CD4-positive, alpha-beta memory T cell (primary cell): Measurements from ENCODE around the gene HSPA4L. TPM values are rescaled to one million over a fixed set of nuclear protein-coding genes. Genes with fewer than 3 reads are reported as not detected.

Experiments
- CTCF ChIA-PET: fragments of 350-600 bp; sonication (Branson Sonifier 250); formaldehyde crosslinking; loops from one replicate; lab custom pipeline; 2021; ENCODE audit warnings: inconsistent platforms; ENCODE audit not compliant: partially characterized antibody; lab: Charles Lee
- POLR2A ChIA-PET: fragments of 350-600 bp; sonication (Branson Sonifier 250); formaldehyde crosslinking; loops from one replicate; lab custom pipeline; 2021; ENCODE audit not compliant: partially characterized antibody; lab: Charles Lee
- DNase-seq, 5 donors: peaks; one replicate each; pipeline versions ENCODE4 v3.0.0 to v3.0.0-alpha.2; 2020 to 2022; ENCODE audit warnings: mixed read lengths in 1 of 5
- H3K27ac ChIP-seq: one replicate; pipeline ENCODE4 v1.7.0; 2013; ENCODE audit warnings: low read depth, low read length
- H3K27me3 ChIP-seq: 2 replicates; pipeline ENCODE4 v1.7.0; 2013; ENCODE audit warnings: mild to moderate bottlenecking, low read length, moderate library complexity; ENCODE audit not compliant: insufficient read depth
- H3K36me3 ChIP-seq: 2 replicates; pipeline ENCODE4 v1.7.0; 2013; ENCODE audit warnings: mild to moderate bottlenecking, low read length, moderate library complexity; ENCODE audit not compliant: insufficient read depth
- H3K4me1 ChIP-seq: 2 replicates; pipeline ENCODE4 v1.7.0; 2013; ENCODE audit warnings: mild to moderate bottlenecking, low read length, moderate library complexity; ENCODE audit not compliant: insufficient read depth
- H3K4me3 ChIP-seq, 2 donors: one replicate each; pipeline ENCODE4 v1.7.0; 2013; ENCODE audit warnings: low read length in 2 of 2, mild to moderate bottlenecking in 1 of 2
- H3K9me3 ChIP-seq, 2 donors: one replicate each; pipeline ENCODE4 v1.7.0; 2013; ENCODE audit warnings: low read length in 2 of 2, control low read depth in 1 of 2; ENCODE audit not compliant: control insufficient read depth in 1 of 2
- H3K27ac Mint-ChIP-seq, 7 donors: one replicate each; pipeline ENCODE4 v1.8.0; 2020 to 2021; ENCODE audit warnings: mixed read lengths in 7 of 7, mild to moderate bottlenecking in 6 of 7, inconsistent platforms in 3 of 7, moderate library complexity in 3 of 7
- H3K27me3 Mint-ChIP-seq, 2 donors: one replicate each; pipeline ENCODE4 v1.8.0; 2020 to 2021; ENCODE audit warnings: mixed read lengths in 2 of 2
- H3K36me3 Mint-ChIP-seq, 2 donors: one replicate each; pipeline ENCODE4 v1.8.0; 2020 to 2021; ENCODE audit warnings: mixed read lengths in 2 of 2, inconsistent platforms in 1 of 2, mild to moderate bottlenecking in 1 of 2
- H3K4me1 Mint-ChIP-seq, 4 donors: one replicate each; pipeline ENCODE4 v1.8.0; 2020 to 2021; ENCODE audit warnings: mixed read lengths in 4 of 4, mild to moderate bottlenecking in 1 of 4
- H3K4me3 Mint-ChIP-seq, 8 donors: one replicate each; pipeline ENCODE4 v1.8.0; 2020 to 2021; ENCODE audit warnings: mixed read lengths in 8 of 8, mild to moderate bottlenecking in 7 of 8, moderate library complexity in 6 of 8, inconsistent platforms in 3 of 8
- H3K9me3 Mint-ChIP-seq, 8 donors: one replicate each; pipeline ENCODE4 v1.8.0; 2020 to 2021; ENCODE audit warnings: mixed read lengths in 8 of 8, mild to moderate bottlenecking in 5 of 8, inconsistent platforms in 3 of 8, moderate library complexity in 1 of 8
- intact Hi-C: fragments of 100-400 bp; cut with micrococcal nuclease; formaldehyde crosslinking; loops from one replicate; pipeline ENCODE4 v1.15.1; 2023
- polyA plus RNA-seq, 2 donors: library from polyadenylated mRNA; unstranded; fragments of 300-500 nt; fragmentation: Illumina TruSeq; gene quantifications; one replicate each; pipeline ENCODE4 v1.2.3, GENCODE V29; 2021
- total RNA-seq, 2 experiments: library from RNA; stranded (reverse); gene quantifications; one replicate each; pipeline ENCODE4 v1.2.3, GENCODE V29; 2021

Gene HSPA4L
- total and polyA plus RNA-seq, 4 experiments from 2014 or later, result not detected

GRCh38 chr4:127870281-127870680 is 88.2 kb downstream of the HSPA4L start:
- no peaks in the 10 kb centered on the region for H3K36me3 ChIP-seq
- ChIA-PET CTCF (no interaction called here), POLR2A (no interaction called here)
- H3K27me3 Mint-ChIP-seq, result no peaks in the 10 kb centered on the region
- no peak overlapping the region for H3K4me3 Mint-ChIP-seq
- no peak overlapping the region for H3K4me3 ChIP-seq
- intact Hi-C loops, result no loop called here
- no peaks in the 10 kb centered on the region for H3K9me3 ChIP-seq
- no peaks in the 10 kb centered on the region for H3K9me3 Mint-ChIP-seq
- H3K4me1 Mint-ChIP-seq, result peaks cover 0 to 1% (median 0%) of the 10 kb centered on the region in 4 donors
- no peak overlapping the region for H3K27ac Mint-ChIP-seq
- DNase-seq, result no peak
- H3K27ac ChIP-seq, result no peak overlapping the region
- no peaks in the 10 kb centered on the region for H3K27me3 ChIP-seq
- H3K4me1 ChIP-seq, result no peaks in the 10 kb centered on the region
- peaks cover 0 to 5% of the 10 kb centered on the region in 2 donors for H3K36me3 Mint-ChIP-seq

- Mint-ChIP-seq H3K9me3 (no peaks in the 10 kb centered on the region), H3K27me3 (no peaks in the 10 kb centered on the region), H3K4me1 (peaks cover 0 to 1% (median 0%) of the 10 kb centered on the region in 4 donors), H3K27ac (no peak overlapping the region), H3K4me3 (no peak overlapping the region), H3K36me3 (peaks cover 0 to 5% of the 10 kb centered on the region in 2 donors)
- Histone ChIP-seq H3K36me3 (no peaks in the 10 kb centered on the region), H3K27me3 (no peaks in the 10 kb centered on the region), H3K4me3 (no peak overlapping the region), H3K4me1 (no peaks in the 10 kb centered on the region), H3K9me3 (no peaks in the 10 kb centered on the region), H3K27ac (no peak overlapping the region)
- CTCF ChIA-PET, result no interaction called here
- intact Hi-C loops, result no loop called here
- POLR2A ChIA-PET, result no interaction called here
- no peak for DNase-seq
Observed at GRCh38 chr4:127870688-127871087, 88.6 kb downstream of the HSPA4L start.

GRCh38 chr4:127875791-127876190 is 93.7 kb downstream of the HSPA4L start:
- Histone ChIP-seq H3K4me1 (peaks cover 6% of the 10 kb centered on the region), H3K27me3 (no peaks in the 10 kb centered on the region), H3K9me3 (no peaks in the 10 kb centered on the region), H3K27ac (no peak overlapping the region), H3K4me3 (no peak overlapping the region), H3K36me3 (no peaks in the 10 kb centered on the region)
- CTCF ChIA-PET, result no interaction called here
- H3K9me3 Mint-ChIP-seq, result peaks cover 0 to 1% (median 0%) of the 10 kb centered on the region in 8 donors
- intact Hi-C loops, result no loop called here
- H3K27me3 Mint-ChIP-seq, result no peaks in the 10 kb centered on the region
- no peak overlapping the region for H3K27ac Mint-ChIP-seq
- H3K4me3 Mint-ChIP-seq, result no peak overlapping the region
- POLR2A ChIA-PET, result interaction anchor here (0.8 to 1.1 kb wide), 2 partner anchors 16 to 90 kb away, joined by 3 read pairs; partner anchors contain the start of genes ABHD18 and MFSD8
- H3K4me1 Mint-ChIP-seq, result peaks cover 4 to 16% (median 7%) of the 10 kb centered on the region in 4 donors
- peaks cover 5% of the 10 kb centered on the region in 2 donors for H3K36me3 Mint-ChIP-seq
- no peak for DNase-seq

- CTCF ChIA-PET, result interaction anchor here (3.0 kb wide), 1 partner anchor 85 kb away, joined by 17 read pairs; the partner anchor contains the start of genes ABHD18 and MFSD8
- H3K27ac ChIP-seq, result peak within 1 kb of the TSS; percentile 68
- peaks cover 14% of the 10 kb centered on the region for H3K4me1 ChIP-seq
- H3K9me3 ChIP-seq, result no peaks in the 10 kb centered on the region
- peaks cover 5 to 11% of the 10 kb centered on the region in 2 donors for H3K36me3 Mint-ChIP-seq
- H3K4me1 Mint-ChIP-seq, result peaks cover 8 to 28% (median 18%) of the 10 kb centered on the region in 4 donors
- intact Hi-C loops, result loop anchor here (1.0 to 2.0 kb wide), 4 partner anchors 84 to 930 kb away; partner anchors contain the start of genes ABHD18, LARP1B and MFSD8
- peak within 1 kb of the TSS; percentile 79 to 93 for H3K4me3 ChIP-seq
- H3K9me3 Mint-ChIP-seq, result peaks cover 0 to 3% (median 0%) of the 10 kb centered on the region in 8 donors
- peak within 1 kb of the TSS; percentile 96 to 100 (median 98) for H3K27ac Mint-ChIP-seq
- POLR2A ChIA-PET, result interaction anchor here (0.6 to 2.5 kb wide), 10 partner anchors 10 to 931 kb away, joined by 3 to 35 read pairs (median 4); partner anchors contain the start of genes ABHD18, LARP1B, MFSD8 and PGRMC2
- no peaks in the 10 kb centered on the region for H3K27me3 Mint-ChIP-seq
- H3K4me3 Mint-ChIP-seq, result peak within 1 kb of the TSS; percentile 96 to 100 (median 97)
- peak; percentile 92 to 95 (median 93) for DNase-seq
- H3K27me3 ChIP-seq, result no peaks in the 10 kb centered on the region
- H3K36me3 ChIP-seq, result no peaks in the 10 kb centered on the region
Observed at GRCh38 chr4:127880763-127881562, 98.8 kb downstream of the HSPA4L start, which contains the start of gene PLK4. Gene PLK4 (plus strand): TSS chr4:127880893. CDS start chr4:127881135, 242 bp downstream.

GRCh38 chr4:127881563-127881864 is 99.4 kb downstream of the HSPA4L start:
- H3K36me3 Mint-ChIP-seq, result peaks cover 5 to 11% of the 10 kb centered on the region in 2 donors
- intact Hi-C loops, result loop anchor here (2.0 kb wide), 1 partner anchor 929 kb away; no protein-coding TSS in a partner anchor
- Histone ChIP-seq H3K4me1 (peaks cover 14% of the 10 kb centered on the region), H3K27ac (peak overlapping the region; percentile 68), H3K27me3 (no peaks in the 10 kb centered on the region), H3K9me3 (no peaks in the 10 kb centered on the region), H3K36me3 (no peaks in the 10 kb centered on the region), H3K4me3 (peak overlapping the region; percentile 79 to 93)
- POLR2A ChIA-PET, result interaction anchor here (1.3 to 2.5 kb wide), 4 partner anchors 9 to 179 kb away, joined by 3 to 35 read pairs (median 12); partner anchors contain the start of genes ABHD18, LARP1B and MFSD8
- peaks cover 0 to 3% (median 0%) of the 10 kb centered on the region in 8 donors for H3K9me3 Mint-ChIP-seq
- CTCF ChIA-PET, result interaction anchor here (3.0 kb wide), 1 partner anchor 84 kb away, joined by 17 read pairs; the partner anchor contains the start of genes ABHD18 and MFSD8
- H3K4me3 Mint-ChIP-seq, result peak overlapping the region; percentile 96 to 100 (median 97)
- DNase-seq, result no peak
- peak overlapping the region; percentile 86 to 99 (median 98) for H3K27ac Mint-ChIP-seq
- no peaks in the 10 kb centered on the region for H3K27me3 Mint-ChIP-seq
- peaks cover 8 to 28% (median 18%) of the 10 kb centered on the region in 4 donors for H3K4me1 Mint-ChIP-seq

- H3K27me3 Mint-ChIP-seq, result no peaks in the 10 kb centered on the region
- H3K27ac Mint-ChIP-seq, result no peak overlapping the region
- no peaks in the 10 kb centered on the region for H3K9me3 Mint-ChIP-seq
- no peaks in the 10 kb centered on the region for H3K9me3 ChIP-seq
- CTCF ChIA-PET, result no interaction called here
- peaks cover 0 to 6% (median 1%) of the 10 kb centered on the region in 4 donors for H3K4me1 Mint-ChIP-seq
- peaks cover 3 to 5% of the 10 kb centered on the region in 2 donors for H3K36me3 Mint-ChIP-seq
- H3K4me1 ChIP-seq, result peaks cover 5% of the 10 kb centered on the region
- H3K27ac ChIP-seq, result no peak overlapping the region
- no peak for DNase-seq
- H3K4me3 Mint-ChIP-seq, result no peak overlapping the region
- POLR2A ChIA-PET, result no interaction called here
- no peaks in the 10 kb centered on the region for H3K36me3 ChIP-seq
- H3K4me3 ChIP-seq, result no peak overlapping the region
- H3K27me3 ChIP-seq, result no peaks in the 10 kb centered on the region
- intact Hi-C loops, result no loop called here
Observed at GRCh38 chr4:127888559-127888958, 106.4 kb downstream of the HSPA4L start.

- Mint-ChIP-seq H3K36me3 (peaks cover 5% of the 10 kb centered on the region in 2 donors), H3K4me3 (no peak overlapping the region), H3K4me1 (peaks cover 0 to 9% (median 2%) of the 10 kb centered on the region in 4 donors), H3K27me3 (no peaks in the 10 kb centered on the region), H3K9me3 (no peaks in the 10 kb centered on the region), H3K27ac (no peak overlapping the region)
- H3K27me3 ChIP-seq, result no peaks in the 10 kb centered on the region
- DNase-seq, result no peak
- H3K4me1 ChIP-seq, result peaks cover 5% of the 10 kb centered on the region
- H3K27ac ChIP-seq, result no peak overlapping the region
- CTCF ChIA-PET, result no interaction called here
- H3K36me3 ChIP-seq, result no peaks in the 10 kb centered on the region
- intact Hi-C loops, result no loop called here
- POLR2A ChIA-PET, result interaction anchor here (1.9 kb wide), 1 partner anchor 9 kb away, joined by 9 read pairs; the partner anchor contains the start of gene PLK4
- H3K9me3 ChIP-seq, result no peaks in the 10 kb centered on the region
- no peak overlapping the region for H3K4me3 ChIP-seq
Observed at GRCh38 chr4:127889903-127890302, 107.8 kb downstream of the HSPA4L start.
